ENCODE data around the gene ACP6.

ACP6 gene

DNA sequence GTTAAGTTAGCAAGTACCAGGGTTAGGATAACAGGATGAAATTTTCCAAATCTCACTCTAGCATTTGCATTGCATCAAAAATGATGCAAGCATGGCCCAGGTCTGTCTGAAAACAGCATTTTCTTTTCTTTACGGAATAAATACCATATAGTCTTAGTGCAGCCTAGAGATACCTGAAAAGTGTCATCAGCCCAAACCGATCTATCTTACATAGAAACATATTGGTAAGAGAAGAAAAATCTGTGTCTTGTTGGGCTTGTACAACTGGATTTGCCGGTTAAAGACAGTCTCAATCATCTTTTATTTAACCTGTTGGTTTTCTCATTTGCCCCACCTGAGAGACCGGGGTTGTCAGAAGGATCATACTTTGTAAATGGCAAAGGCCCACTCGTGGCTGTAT, 15.8 kb downstream of the ACP6 start:
- no peak overlapping the region for H3K4me3 ChIP-seq (ENCODE audit: low read depth, low read length)
- DNase-seq (ENCODE audit: low read depth), result no peak

DNA sequence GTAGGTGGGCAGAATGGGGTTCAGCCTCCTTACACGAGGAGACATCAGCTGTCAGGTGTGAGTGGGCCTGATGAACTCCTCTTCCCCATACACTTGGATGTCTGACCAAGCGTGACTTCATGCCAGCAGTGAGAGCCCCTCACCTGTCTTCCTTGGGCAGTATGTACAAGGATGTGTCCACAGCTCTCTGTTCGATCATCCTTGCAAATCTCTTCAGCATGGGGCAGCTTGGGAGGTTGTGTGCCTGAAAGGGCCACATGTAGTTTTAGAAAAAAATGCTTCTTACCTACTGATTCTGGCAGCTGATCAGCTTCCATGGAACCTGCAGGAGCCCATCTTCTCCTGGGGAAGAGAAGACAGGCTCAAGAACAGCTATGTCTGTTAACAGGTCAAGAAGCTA, 18.0 kb downstream of the ACP6 start:
- no peak for DNase-seq (ENCODE audit: low read depth)
- no peak overlapping the region for H3K4me3 ChIP-seq (ENCODE audit: low read depth, low read length)

DNA sequence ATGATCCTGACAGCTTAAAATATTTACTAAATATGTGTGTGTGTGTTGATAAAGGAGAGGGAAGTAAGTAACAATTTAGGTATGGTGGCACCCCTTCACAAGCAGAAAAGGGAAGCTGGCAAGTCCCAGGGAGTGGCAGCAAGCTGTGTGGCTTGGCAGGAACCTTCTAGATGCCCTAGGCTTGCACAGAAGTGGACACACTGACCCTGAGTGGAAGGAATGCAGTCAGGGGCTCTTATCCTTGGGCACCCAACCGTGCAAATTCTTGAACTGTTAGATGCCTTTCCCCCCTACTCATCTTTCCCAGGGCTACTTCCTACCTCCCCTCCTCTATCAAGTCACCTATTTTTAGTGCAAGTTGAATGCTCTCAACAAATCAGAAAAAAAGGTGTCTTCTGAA, 18.9 kb downstream of the ACP6 start:
- no peak overlapping the region for H3K4me3 ChIP-seq (ENCODE audit: low read depth, low read length)
- no peak for DNase-seq (ENCODE audit: low read depth)

DNA sequence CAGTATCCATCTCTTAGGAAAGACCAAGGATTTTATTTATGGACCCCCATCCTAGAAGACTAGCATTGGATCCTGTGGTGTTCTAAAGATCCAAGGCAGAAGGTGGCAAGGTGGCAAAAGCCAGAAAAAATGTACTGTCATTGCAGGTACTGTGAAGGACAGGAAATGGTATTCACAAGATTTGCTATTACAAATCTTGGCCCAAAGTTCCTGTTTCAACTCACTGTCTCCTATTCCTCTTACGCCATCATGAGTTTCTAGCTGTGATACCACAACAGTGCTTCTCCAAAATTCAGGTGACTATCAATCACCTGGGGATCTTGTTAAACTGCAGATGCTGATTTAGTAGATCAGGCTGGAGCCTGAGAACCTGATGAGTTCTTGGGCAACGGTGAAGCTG, 21.4 kb downstream of the ACP6 start:
- no peak for DNase-seq (ENCODE audit: low read depth)
- H3K4me3 ChIP-seq (ENCODE audit: low read depth, low read length), result no peak overlapping the region

DNA sequence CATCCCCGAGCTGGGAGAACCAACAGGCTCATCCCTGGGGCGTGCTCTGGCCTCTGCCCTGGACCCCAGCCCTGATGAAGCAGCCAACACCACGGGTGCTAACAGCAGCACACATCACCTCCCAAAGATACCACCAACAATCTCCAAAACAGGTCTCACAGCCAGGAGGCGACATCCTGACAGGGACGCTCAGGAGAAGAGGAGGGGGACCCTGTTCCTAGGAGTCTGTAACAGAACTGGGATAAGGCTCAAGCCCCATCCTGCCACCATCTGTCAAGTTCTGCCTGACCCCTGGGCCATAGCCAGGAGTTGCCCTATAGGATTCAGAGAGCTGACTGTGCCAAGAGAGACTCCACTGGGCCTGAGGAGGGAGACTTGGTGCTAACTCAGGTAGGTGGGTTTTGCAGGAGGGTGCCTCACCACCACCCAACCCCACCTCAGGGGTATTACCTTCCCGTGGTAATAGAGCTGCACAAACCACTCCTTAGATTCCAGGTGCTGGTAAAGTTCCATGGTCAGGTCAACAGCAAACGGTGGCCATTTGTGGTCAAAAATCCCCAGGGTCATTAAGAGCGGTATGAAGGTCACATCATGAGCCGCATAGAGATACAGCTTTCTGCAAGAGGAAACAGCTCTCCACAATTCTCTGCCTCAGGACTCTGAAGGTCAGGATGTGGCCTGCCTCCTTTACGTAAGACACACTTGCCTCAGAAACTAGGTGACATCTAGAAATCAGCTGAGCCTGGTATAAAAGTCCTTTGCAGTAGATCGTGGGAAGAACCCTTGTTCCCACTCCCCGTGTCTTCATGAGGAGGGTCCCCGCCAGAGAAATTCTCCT, 22.3 kb downstream of the ACP6 start:
- no peak for DNase-seq (ENCODE audit: low read depth)

DNA sequence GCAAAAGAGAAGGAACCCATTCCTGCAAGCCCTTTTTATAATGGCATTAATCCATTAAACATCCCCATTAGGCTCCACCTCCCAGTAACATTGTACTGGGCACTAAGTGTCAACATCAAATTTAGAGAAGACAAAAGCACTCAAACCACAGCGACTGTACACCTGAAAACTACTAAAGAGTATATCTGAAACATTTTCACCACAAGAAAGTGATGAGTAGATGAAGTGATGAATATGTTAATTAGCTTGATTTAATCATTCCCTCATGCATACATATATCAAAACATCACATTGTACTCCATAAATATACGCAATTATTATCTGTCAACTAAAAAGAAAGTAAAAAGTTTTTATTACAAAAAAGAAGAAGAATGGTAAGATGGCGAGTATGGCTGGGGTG, 26.4 kb downstream of the ACP6 start:
- no peak overlapping the region for H3K4me3 ChIP-seq (ENCODE audit: low read depth, low read length)
- DNase-seq (ENCODE audit: low read depth), result no peak

More for the DNA sequence above, 22.3 kb downstream of the ACP6 start:
- no peak overlapping the region for H3K4me3 ChIP-seq (ENCODE audit: low read depth, low read length)

DNA sequence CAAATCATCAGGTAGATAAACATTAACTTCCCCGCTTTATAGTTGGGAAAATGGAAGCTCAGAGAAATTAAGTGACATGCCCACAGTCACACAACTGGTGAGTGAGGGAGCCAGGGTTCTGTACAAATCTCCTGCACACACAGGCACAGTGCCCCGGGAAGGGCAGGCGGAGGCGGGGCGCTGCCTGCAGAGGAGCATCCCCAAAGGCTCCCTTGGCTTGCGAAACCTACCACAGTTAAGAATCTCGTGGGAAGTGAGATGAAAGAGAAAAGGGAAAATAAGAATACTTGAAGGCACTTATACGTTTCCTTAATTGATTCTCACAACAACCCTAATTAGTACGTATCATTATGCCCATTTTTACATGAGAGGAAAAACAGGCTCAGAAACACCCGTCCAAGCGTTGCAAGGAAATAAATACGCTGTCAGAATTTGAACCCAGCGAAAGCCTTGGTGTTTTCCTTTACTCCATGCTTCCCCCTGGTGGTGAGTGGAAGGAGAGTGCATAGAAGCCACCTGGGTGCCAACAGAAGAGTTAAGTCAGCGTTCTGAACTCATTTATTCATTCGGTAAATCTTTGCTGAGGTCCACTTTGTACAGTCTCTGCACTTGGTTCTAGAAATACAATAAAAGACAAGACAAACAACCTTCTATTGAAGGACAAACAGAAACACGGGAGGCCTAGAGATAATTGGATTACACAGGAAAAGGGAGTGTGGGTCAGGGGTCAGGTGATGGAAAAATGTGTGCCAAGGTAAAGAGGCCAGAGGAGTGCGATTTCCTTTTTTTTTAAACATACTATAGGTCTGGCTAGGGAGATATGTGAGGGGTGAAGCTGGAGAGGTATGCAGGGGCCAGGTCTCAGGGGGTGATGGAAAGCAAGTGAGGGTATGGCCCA, 28.4 kb downstream of the ACP6 start:
- no peak for DNase-seq (ENCODE audit: low read depth)
- H3K4me3 ChIP-seq (ENCODE audit: low read depth, low read length), result no peak overlapping the region

DNA sequence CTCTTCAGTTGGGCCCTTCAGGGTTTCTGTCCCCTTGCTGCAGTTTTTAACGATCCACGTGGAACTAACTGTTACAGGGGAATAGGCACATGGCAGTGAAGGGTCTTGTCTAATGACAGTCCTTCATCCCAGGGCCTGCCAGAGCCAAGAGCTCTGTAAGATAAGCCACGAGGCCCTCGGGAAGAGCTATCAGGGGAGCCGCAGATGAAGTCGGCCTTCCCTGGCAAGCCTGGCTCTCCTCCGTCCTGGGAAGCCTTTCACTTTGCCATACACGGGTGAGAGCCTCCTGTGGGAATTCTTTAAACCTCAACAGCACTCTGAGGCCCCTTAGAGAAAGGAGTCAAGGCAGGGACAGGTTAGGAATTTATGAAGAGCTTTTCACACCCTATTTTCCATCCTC, 29.0 kb downstream of the ACP6 start:
- H3K4me3 ChIP-seq (ENCODE audit: low read depth, low read length), result no peak overlapping the region
- DNase-seq (ENCODE audit: low read depth), result no peak

DNA sequence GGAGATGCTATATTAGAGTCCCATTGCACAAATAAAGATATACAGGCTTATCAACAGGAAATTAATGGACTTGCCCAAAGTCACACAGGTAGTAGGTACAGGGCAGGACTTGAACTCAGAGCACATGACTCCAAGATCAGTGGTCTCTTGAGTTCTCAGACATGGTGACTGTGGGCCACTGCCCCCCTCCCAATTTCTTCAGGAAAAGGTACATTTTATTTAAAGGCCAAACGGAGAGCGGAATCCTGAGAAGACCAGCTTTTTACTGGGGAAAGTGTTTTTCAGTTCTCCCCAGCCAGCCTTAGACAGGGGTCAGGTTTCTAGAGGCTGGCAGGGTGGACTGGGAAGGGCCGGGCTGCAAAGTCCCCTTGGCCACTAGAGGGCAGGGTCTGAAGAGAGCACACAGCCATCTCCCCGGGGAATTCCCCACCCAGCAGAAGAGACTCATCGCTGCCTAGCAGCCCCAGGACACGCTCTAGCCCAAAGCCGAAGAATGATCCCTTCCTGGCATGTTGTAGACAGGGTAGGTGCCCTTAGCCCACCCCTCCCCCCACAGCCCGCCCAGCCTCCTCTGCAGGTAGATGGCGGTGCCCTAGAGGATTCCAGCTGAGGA, 29.7 kb downstream of the ACP6 start:
- peak; percentile 32 for DNase-seq (ENCODE audit: low read depth)
- no peak overlapping the region for H3K4me3 ChIP-seq (ENCODE audit: low read depth, low read length)

DNA sequence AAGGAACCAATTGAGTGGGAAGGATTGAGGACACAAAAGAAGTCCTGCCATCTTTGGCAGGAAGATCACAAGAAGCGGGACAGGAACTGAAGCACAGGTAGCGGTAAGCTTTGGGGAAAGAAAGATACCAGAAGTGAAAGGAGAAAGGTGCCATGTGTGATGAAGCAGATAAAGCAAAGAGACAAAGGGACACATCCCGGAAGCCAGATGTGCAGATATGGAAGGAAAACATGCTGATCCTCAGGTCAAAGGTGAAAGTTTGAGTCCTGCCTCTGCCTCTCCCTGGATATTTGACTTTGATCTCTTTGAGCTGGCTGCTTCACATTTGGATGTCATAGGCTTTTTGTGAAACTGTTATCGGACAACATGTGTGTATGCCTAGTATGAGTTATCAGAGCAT, 34.0 kb downstream of the ACP6 start:
- no peak overlapping the region for H3K4me3 ChIP-seq (ENCODE audit: low read depth, low read length)
- DNase-seq (ENCODE audit: low read depth), result no peak

DNA sequence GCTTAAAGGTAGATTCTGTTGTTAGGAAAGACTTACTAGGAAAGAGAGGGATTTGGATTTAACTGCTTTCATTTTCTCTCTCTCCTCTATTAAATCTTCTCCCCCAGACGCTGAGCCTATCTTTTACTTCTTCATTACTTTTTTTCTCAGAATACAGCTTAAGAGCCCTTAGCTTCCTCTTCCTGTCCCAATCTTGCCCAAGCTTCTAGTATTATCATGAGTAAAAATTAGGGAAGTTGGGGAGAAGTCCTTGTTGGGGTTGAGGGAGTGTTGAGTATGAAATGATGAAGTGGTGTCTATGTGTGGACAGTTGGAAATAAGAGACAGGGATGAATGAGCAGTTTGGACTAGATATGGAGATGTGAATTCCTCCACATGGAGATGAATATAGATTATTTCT, 35.0 kb downstream of the ACP6 start:
- DNase-seq (ENCODE audit: low read depth), result no peak
- H3K4me3 ChIP-seq (ENCODE audit: low read depth, low read length), result no peak overlapping the region

DNA sequence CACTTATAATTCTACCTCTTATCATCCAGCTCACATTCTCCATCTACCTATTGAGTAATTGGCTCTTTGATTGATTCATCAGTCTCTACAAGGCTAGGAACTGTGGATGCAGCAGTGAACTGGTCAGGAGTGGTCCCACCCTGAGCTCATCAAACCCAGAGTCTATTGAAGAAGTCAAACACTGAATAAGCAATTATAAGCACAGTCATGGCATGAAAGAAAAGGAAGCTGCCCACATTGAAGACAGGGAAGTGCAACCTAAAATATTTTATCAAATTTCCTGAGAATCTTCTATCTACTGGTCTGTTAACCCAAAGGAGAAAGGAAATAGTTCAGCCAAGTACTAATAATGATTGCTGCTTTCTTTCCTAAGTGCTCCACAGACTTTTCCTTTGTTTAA, 35.7 kb downstream of the ACP6 start:
- DNase-seq (ENCODE audit: low read depth), result no peak
- no peak overlapping the region for H3K4me3 ChIP-seq (ENCODE audit: low read depth, low read length)

DNA sequence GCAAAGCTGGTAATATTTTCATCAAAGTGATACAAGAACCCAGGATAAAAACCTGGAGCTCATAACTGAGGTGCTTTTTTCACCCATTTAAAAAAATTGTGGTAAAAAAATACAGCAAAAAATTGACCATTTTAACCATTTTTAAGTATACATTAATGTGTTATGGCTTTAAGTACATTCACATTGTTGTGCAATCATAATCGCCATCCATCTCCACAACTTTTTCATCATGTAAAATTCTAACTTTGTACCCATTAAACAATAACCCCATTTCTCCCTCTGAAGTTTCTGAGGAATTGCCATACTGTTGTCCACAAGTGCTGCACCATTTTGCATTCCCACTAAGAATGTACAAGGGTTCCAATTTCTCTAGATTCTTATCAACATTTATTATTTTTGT, 36.6 kb downstream of the ACP6 start:
- no peak overlapping the region for H3K4me3 ChIP-seq (ENCODE audit: low read depth, low read length)
- DNase-seq (ENCODE audit: low read depth), result no peak

DNA sequence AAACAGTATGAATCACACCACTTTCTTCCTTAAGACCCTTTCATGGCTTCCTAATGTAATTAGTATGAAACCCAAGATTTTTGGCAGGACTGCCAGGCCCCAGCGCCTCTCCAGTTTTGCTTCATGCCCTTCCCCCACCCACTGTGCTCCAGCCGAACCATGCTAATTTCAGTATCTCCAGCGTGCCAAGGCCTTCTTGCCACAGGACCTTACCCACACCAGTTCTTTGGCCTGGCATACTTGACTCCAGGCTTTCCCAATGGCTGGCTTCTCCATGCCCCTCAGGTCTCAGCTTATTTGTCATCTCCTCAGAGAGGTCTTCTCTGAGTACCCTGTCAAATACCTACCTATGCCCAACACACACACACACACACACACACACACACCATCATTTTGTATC, 38.5 kb downstream of the ACP6 start:
- H3K4me3 ChIP-seq (ENCODE audit: low read depth, low read length), result no peak overlapping the region
- no peak for DNase-seq (ENCODE audit: low read depth)

DNA sequence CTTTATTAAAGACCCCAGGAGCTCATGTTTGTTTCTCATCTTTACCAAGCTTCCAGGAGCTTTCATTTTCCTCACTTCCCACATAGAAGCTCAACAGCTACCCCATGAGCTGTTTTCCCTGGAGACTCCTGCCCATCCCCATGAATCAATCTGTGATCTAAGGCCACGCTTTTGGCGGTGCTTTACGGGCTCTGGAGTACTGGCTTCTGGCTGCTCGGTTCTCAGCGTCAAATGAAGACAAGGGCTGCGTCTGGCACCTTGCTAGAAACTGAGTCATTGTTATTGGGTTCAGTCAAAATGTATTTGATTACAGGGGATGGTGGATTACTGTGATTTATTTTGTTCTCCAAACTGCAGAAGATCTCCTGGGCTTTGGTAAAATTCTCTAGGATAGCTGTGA, 39.9 kb downstream of the ACP6 start:
- DNase-seq (ENCODE audit: low read depth), result peak; percentile 47
- no peak overlapping the region for H3K4me3 ChIP-seq (ENCODE audit: low read depth, low read length)

DNA sequence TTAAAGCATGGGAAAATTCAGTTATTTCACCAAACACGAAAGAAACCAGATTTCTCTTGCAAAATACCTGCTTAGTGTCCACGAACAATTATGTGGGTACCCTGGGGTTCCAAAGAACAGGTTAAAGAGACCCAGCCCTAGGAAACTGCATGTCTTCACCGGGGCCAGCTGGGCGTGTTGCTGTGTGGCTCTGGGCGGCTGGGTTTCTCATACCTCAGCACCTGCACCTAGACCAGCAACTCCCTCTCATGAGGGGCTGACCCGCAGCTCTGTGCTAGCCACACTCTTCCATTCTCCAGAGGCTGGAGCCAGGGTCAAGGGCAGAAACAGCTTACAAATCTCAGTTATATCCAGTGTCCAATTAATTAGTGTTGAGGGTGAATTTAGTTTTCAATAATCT, 40.3 kb downstream of the ACP6 start:
- DNase-seq (ENCODE audit: low read depth), result no peak
- no peak overlapping the region for H3K4me3 ChIP-seq (ENCODE audit: low read depth, low read length)

DNA sequence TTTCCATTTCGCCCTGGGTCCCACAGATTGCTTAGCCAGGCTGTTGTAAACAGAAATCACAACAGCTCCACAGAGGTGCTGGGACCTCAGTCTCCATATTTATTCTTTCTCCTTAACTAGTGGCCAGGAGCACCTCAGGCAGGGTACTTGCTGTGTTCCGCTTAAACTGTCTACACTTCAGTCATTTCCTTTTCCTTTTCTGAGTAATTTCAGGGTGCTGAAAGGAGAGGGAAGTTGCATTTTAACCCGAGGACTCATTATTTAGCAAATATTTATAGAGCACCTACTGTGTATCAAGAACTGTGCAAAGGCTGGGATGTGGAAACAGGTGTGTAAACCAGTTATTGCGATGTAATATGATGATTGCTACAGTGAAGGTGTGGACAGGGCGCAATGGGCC, 41.9 kb downstream of the ACP6 start:
- no peak for DNase-seq (ENCODE audit: low read depth)
- no peak overlapping the region for H3K4me3 ChIP-seq (ENCODE audit: low read depth, low read length)

DNA sequence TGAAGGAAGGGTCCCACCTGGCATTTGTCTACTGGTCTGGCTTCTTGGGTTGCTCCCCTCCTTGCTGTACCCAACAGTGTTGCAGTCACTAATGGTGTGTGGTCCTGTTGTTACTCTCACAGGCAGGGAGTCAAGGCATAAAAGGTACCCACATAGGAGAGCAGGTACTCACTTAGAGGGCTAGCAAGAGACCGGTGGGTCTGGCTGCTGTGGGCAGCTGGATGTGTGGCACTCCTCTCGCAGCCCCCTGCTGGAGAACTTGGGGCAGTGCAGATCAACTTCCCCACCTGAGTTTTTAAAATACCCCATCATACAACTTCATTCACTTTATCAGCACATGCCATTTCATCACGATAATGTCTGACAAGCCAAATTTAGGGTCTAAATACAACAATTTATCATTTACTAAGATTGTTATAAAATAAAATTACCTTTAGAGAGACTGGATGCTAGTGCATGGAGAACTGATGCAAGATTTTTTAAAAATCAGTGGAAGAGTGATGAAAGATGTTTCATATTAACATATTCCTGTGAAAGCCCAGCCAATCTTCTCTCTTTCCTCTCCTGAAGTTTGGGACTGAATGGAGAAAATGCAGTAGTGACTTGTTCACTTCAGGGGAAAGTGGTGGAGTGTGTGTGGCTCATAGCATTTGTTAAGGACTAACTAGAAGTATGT, 42.8 kb downstream of the ACP6 start:
- DNase-seq (ENCODE audit: low read depth), result no peak

DNA sequence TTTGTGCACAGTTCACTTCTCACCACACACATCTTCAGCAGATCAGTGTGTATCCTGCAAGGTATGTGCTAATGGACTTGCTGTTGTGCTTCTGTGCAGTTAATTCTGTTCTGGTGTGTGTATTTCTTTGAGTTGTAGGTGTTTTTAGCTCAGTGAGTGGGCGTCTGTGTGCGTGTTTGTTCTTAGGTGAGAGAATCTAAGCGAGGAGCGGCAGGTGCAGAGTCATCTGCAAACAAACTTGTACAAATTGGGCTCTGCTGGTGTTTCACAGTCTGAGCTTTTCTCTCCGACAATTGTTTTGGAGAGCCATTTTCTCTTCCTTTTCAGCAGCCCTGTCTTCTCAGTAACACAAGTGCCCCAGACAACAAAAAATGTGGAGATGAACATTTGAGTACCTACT, 43.6 kb downstream of the ACP6 start:
- DNase-seq (ENCODE audit: low read depth), result no peak
- H3K4me3 ChIP-seq (ENCODE audit: low read depth, low read length), result no peak overlapping the region

More for the DNA sequence above, 42.8 kb downstream of the ACP6 start:
- no peak overlapping the region for H3K4me3 ChIP-seq (ENCODE audit: low read depth, low read length)

DNA sequence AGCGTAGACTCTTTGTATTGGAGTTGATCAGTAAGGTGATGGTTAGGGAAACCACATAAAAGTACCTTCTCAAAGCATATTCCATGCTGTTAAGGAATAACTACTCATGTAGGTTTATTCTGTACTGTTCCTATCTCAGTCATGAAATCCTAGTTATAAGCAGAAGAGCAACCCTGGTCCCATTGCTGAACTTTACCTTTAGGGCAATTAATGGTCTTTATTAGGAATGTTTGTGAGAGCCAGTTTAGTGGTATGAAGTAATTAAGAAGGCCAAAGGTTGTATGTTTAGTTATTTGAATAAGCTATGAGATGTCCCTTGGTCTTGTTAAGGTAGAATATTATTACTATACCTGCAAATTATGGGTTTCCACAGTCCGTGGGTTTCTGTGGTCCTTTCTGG, 44.0 kb downstream of the ACP6 start:
- DNase-seq (ENCODE audit: low read depth), result no peak

More for the DNA sequence above, 44.0 kb downstream of the ACP6 start:
- H3K4me3 ChIP-seq (ENCODE audit: low read depth, low read length), result no peak overlapping the region

All from skeletal muscle cell (primary cell).